Osteocyte (in vitro differentiated cells): Measurements from ENCODE around the gene GTF2H4. TPM values are rescaled to one million over a fixed set of nuclear protein-coding genes. Genes with fewer than 3 reads are reported as not detected.

Experiments used
- DNase-seq: peaks from one replicate; pipeline ENCODE4 v3.0.0; 2021; ENCODE audit warnings: mixed read lengths; ENCODE audit not compliant: unreplicated experiment; ENCODE audit errors: extremely low spot score
- H3K27ac Mint-ChIP-seq: one replicate; pipeline ENCODE4 v1.8.0; 2021; ENCODE audit warnings: mild to moderate bottlenecking, mixed read lengths; ENCODE audit not compliant: unreplicated experiment
- H3K27me3 Mint-ChIP-seq: one replicate; pipeline ENCODE4 v1.8.0; 2021; ENCODE audit warnings: mixed read lengths; ENCODE audit not compliant: unreplicated experiment
- H3K36me3 Mint-ChIP-seq: one replicate; pipeline ENCODE4 v1.8.0; 2021; ENCODE audit warnings: mixed read lengths; ENCODE audit not compliant: unreplicated experiment
- H3K4me1 Mint-ChIP-seq: one replicate; pipeline ENCODE4 v1.8.0; 2021; ENCODE audit warnings: mixed read lengths; ENCODE audit not compliant: unreplicated experiment
- H3K4me3 Mint-ChIP-seq: one replicate; pipeline ENCODE4 v1.8.0; 2021; ENCODE audit warnings: mild to moderate bottlenecking, moderate library complexity, mixed read lengths; ENCODE audit not compliant: unreplicated experiment
- H3K9me3 Mint-ChIP-seq: one replicate; pipeline ENCODE4 v1.8.0; 2021; ENCODE audit warnings: mixed read lengths; ENCODE audit not compliant: unreplicated experiment
- total RNA-seq: library from RNA; stranded (reverse); gene quantifications from 2 replicates; pipeline ENCODE4 v1.2.1, GENCODE V29; 2021
- TF ChIP-seq, protein P1 (sequence below): fragments of 200-600 bp; sonication (generic); IDR thresholded peaks from 2 replicates; pipeline ENCODE4 v1.5.0; 2021; ENCODE audit warnings: antibody characterized with exemption, mild to moderate bottlenecking, moderate library complexity

Gene GTF2H4
- total RNA-seq, 1 donor from 2014 or later, result 39.3 TPM

- Mint-ChIP-seq H3K27me3 (no peaks in the 10 kb centered on the region), H3K4me3 (peak overlapping the region; percentile 84), H3K36me3 (peaks cover 8% of the 10 kb centered on the region), H3K27ac (peak overlapping the region; percentile 94), H3K4me1 (peaks cover 81% of the 10 kb centered on the region), H3K9me3 (no peaks in the 10 kb centered on the region)
- TF ChIP-seq, protein P1, sequence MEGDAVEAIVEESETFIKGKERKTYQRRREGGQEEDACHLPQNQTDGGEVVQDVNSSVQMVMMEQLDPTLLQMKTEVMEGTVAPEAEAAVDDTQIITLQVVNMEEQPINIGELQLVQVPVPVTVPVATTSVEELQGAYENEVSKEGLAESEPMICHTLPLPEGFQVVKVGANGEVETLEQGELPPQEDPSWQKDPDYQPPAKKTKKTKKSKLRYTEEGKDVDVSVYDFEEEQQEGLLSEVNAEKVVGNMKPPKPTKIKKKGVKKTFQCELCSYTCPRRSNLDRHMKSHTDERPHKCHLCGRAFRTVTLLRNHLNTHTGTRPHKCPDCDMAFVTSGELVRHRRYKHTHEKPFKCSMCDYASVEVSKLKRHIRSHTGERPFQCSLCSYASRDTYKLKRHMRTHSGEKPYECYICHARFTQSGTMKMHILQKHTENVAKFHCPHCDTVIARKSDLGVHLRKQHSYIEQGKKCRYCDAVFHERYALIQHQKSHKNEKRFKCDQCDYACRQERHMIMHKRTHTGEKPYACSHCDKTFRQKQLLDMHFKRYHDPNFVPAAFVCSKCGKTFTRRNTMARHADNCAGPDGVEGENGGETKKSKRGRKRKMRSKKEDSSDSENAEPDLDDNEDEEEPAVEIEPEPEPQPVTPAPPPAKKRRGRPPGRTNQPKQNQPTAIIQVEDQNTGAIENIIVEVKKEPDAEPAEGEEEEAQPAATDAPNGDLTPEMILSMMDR, result no peak
- DNase-seq, result no peak
These were observed 23.2 kb upstream of the GTF2H4 start for GRCh38 chr6:30884521-30885480.

GRCh38 chr6:30885481-30885998 is 22.5 kb upstream of the GTF2H4 start:
- TF ChIP-seq, protein P1, result no peak
- no peak for DNase-seq
- H3K36me3 Mint-ChIP-seq, result peaks cover 15% of the 10 kb centered on the region
- H3K9me3 Mint-ChIP-seq, result no peaks in the 10 kb centered on the region
- peak overlapping the region; percentile 94 for H3K27ac Mint-ChIP-seq
- no peaks in the 10 kb centered on the region for H3K27me3 Mint-ChIP-seq
- peak overlapping the region; percentile 84 for H3K4me3 Mint-ChIP-seq
- peaks cover 84% of the 10 kb centered on the region for H3K4me1 Mint-ChIP-seq

DNA sequence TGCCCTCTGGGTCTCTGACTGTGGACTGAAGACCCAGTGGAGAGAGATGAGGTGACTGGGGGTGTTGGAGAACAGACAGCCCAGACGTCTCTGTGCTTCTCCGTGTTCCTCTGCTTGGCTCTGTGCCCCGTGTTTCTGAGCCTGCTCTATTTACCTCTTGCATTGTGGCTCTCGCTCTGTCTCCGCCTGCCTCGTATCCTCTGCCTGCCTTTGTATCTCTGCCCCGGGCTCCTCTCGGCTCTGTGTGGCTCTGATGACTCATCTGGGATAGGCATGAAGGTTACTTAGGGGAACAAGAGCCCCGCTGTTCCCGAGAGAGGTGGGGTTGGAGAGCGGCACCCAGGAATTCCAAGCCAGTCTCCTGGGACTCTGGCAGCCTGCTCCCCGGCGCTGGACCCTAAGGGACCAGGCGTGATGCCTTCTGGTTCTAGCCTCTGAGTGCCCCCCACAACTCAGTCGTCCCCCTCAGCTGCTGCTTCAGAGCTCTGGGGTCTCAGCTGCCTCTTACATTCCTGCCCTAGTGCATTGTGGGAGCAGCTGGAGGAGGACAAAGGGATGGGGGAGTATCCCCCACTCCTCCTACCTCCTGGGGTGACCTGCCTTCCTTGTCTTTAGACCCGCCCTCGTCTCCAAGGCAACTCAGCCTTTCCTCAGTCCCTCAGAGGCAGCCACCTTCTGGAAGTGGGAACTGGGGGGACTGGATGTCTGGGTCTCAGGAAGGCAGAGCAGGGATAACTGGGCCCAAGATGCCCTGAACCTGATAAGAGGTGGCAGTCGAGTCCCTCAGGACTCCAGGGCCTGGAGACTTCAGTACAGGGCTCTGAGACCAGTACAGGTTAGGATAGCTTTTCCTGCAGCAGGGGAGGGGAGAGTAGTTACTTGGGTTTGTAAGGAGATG is 21.8 kb upstream of the GTF2H4 start:
- Mint-ChIP-seq H3K27ac (peak overlapping the region; percentile 94), H3K36me3 (peaks cover 17% of the 10 kb centered on the region), H3K9me3 (no peaks in the 10 kb centered on the region), H3K27me3 (no peaks in the 10 kb centered on the region), H3K4me1 (peaks cover 78% of the 10 kb centered on the region), H3K4me3 (peak overlapping the region; percentile 84)
- no peak for DNase-seq
- TF ChIP-seq, protein P1, result no peak

DNA sequence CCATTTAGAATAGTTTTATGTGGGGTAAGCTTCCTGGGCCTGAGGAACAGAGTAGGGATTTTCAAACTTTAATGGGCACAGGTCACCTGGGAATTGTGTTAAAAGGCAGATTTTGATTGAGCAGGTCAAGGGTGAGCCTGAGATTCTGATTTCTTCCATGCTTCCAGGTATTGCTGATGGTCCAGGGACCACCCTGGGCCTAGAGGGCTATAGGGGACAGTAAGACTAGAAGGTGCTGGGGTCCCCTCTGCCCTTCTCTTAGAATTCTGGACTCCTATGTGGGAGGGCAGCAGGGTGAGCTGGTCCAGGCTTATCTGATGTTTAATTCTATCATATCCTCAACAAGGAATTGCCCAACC is 21.1 kb upstream of the GTF2H4 start:
- H3K27me3 Mint-ChIP-seq, result no peaks in the 10 kb centered on the region
- H3K36me3 Mint-ChIP-seq, result peaks cover 21% of the 10 kb centered on the region
- TF ChIP-seq, protein P1, result no peak
- peak overlapping the region; percentile 84 for H3K4me3 Mint-ChIP-seq
- peak overlapping the region; percentile 94 for H3K27ac Mint-ChIP-seq
- H3K9me3 Mint-ChIP-seq, result no peaks in the 10 kb centered on the region
- DNase-seq, result no peak
- peaks cover 72% of the 10 kb centered on the region for H3K4me1 Mint-ChIP-seq
